HG03108 (cell line): ENCODE measurements around the gene SHLD3.
"Not testable (repeated sequence)": the region's sequence is repeated elsewhere in the genome, so short reads cannot be mapped to it uniquely, and the experiment has no call there.

ENCODE experiments used
- ATAC-seq: cut with Tn5 transposase; IDR thresholded peaks from one replicate; pipeline ENCODE4 v1.9.1; 2021; ENCODE audit warnings: moderate library complexity; ENCODE audit not compliant: unreplicated experiment

Gene SHLD3

GRCh38 chr5:65674749-65675148 is 49.9 kb downstream of the SHLD3 start:
- ATAC-seq = no peak

DNA sequence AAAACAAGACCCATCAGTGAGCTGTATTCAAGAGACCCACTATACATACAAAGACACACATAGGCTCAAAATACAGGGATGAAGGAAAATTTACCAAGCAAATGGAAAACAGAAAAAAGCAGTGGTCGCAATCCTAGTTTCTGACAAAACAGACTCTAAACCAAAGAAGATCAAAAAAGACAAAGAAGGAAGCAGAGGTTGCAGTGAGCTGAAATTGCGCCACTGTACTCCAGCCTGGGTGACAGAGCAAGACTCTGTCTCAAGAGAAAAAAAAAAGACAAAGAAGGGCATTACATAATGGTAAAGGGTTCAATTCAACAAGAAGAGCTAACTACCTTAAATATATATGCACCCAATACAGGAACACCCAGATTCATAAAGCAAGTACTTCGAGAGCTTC is 51.2 kb downstream of the SHLD3 start:
- ATAC-seq = not testable (repeated sequence)
